Uterus (tissue), 2 donors: ENCODE results near the gene PRR23E.

Experiments
- POLR2A ChIP-seq, 2 donors: fragments of 450-650 bp; IDR thresholded peaks; one replicate each; pipeline ENCODE4 v1.6.1; 2016; ENCODE audit warnings: antibody characterized with exemption in 2 of 2, mild to moderate bottlenecking in 1 of 2, moderate library complexity in 1 of 2
- TF ChIP-seq, protein P1 (sequence below), 4 experiments: fragments of 200-600 bp in 2 of 4; fragments of 450-650 bp in 2 of 4; sonication (generic) in 2 of 4; IDR thresholded peaks; one replicate each; pipeline ENCODE4 v1.5.1; 2016 to 2019; ENCODE audit warnings: antibody characterized with exemption in 4 of 4, mild to moderate bottlenecking in 2 of 4, moderate library complexity in 1 of 4

DNA sequence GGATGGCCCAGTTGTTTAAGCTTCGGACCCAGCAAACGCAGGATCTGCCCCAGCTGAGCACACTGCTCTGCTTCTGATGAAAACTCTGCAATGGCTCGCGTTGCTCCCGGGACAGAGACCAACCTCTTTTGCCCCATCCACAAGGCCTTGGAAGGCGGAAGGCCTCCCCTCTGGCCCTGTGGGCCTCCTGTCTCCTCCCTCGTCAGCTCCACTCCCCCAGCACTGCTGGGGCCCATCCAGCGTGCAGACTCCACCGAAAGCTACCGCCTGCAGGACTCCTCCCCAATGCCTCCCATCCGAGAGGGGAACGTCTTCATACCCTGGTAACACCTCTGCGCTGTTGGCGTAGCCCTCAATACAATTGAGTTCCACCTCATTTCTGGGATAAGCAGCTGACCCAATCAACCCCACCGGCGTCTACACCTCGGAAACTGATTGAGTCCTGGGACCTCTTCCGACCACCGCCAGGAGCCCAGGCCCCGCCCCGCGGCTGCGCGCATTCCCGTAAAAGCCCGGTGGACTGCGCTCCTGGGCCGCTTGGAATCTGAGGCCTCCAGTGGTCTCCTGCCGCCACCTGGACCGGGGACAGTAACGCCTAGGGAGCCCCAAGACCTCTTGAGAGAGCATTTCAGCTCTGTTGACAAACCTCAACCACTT, at the start of gene PRR23E:
- TF ChIP-seq, protein P1, sequence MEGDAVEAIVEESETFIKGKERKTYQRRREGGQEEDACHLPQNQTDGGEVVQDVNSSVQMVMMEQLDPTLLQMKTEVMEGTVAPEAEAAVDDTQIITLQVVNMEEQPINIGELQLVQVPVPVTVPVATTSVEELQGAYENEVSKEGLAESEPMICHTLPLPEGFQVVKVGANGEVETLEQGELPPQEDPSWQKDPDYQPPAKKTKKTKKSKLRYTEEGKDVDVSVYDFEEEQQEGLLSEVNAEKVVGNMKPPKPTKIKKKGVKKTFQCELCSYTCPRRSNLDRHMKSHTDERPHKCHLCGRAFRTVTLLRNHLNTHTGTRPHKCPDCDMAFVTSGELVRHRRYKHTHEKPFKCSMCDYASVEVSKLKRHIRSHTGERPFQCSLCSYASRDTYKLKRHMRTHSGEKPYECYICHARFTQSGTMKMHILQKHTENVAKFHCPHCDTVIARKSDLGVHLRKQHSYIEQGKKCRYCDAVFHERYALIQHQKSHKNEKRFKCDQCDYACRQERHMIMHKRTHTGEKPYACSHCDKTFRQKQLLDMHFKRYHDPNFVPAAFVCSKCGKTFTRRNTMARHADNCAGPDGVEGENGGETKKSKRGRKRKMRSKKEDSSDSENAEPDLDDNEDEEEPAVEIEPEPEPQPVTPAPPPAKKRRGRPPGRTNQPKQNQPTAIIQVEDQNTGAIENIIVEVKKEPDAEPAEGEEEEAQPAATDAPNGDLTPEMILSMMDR (IDR thresholded peaks at IDR 0.05) = no peak
- no peak for TF ChIP-seq POLR2A (IDR thresholded peaks at IDR 0.05)
